Activated T-cell treated with anti-CD3 and anti-CD28 coated beads, Interleukin-2, amount 50 U/mL, for 24 hours (primary cell): ENCODE results near the gene MRTFA.
A peak's percentile ranks its signal among the peaks of the same experiment; 100 is the strongest.
"Not testable (repeated sequence)": the region's sequence is repeated elsewhere in the genome, so short reads cannot be mapped to it uniquely, and the experiment has no call there.

Experiments
- DNase-seq: peaks from one replicate; pipeline ENCODE4 v3.0.0-alpha.2; 2020
- H3K27ac Mint-ChIP-seq: 2 replicates; pipeline ENCODE4 v1.8.0; 2020; ENCODE audit warnings: mild to moderate bottlenecking, mixed read lengths
- H3K27me3 Mint-ChIP-seq: 2 replicates; pipeline ENCODE4 v1.8.0; 2020; ENCODE audit warnings: mixed read lengths
- H3K36me3 Mint-ChIP-seq: 2 replicates; pipeline ENCODE4 v1.8.0; 2020; ENCODE audit warnings: low read depth, mixed read lengths
- H3K4me1 Mint-ChIP-seq: 2 replicates; pipeline ENCODE4 v1.8.0; 2020; ENCODE audit warnings: low read depth, mixed read lengths
- H3K4me3 Mint-ChIP-seq: 2 replicates; pipeline ENCODE4 v1.8.0; 2020; ENCODE audit warnings: mild to moderate bottlenecking, moderate library complexity, mixed read lengths
- H3K9me3 Mint-ChIP-seq: 2 replicates; pipeline ENCODE4 v1.8.0; 2020; ENCODE audit warnings: mixed read lengths

The MRTFA gene

GRCh38 chr22:40603088-40603605, 33.4 kb downstream of the MRTFA start:
- no peak for DNase-seq
- Mint-ChIP-seq H3K27me3 (no peaks in the 10 kb centered on the region), H3K4me3 (no peak overlapping the region), H3K9me3 (no peaks in the 10 kb centered on the region), H3K4me1 (peaks cover 58% of the 10 kb centered on the region), H3K36me3 (no peaks in the 10 kb centered on the region), H3K27ac (peak overlapping the region; percentile 24)

- DNase-seq = no peak
- Mint-ChIP-seq H3K4me3 (no peak overlapping the region), H3K4me1 (peaks cover 59% of the 10 kb centered on the region), H3K27ac (no peak overlapping the region), H3K9me3 (no peaks in the 10 kb centered on the region), H3K27me3 (no peaks in the 10 kb centered on the region), H3K36me3 (no peaks in the 10 kb centered on the region)
Measured at GRCh38 chr22:40602231-40602630, 34.3 kb downstream of the MRTFA start.

DNA sequence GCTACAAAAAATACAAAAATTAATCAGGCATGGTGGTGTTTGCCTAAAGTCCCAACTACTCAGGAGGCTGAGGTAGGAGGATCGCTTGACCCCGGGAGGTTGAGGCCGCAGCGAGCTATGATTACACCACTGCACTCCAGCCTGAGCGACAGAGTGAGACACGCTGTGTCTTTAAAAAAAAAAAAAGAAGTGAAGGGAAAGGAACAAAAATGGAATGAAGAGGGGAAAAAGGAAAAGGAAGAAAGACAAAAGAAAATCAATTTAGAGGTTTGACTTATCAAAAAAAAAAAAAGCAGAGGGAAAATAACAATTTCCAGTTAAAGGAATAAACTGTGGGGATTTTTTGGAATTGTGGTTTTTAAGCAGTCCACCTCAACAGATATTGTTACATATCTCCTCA, 36.8 kb downstream of the MRTFA start:
- Mint-ChIP-seq H3K9me3 (no peaks in the 10 kb centered on the region), H3K4me1 (peaks cover 48% of the 10 kb centered on the region), H3K27ac (no peak overlapping the region), H3K36me3 (no peaks in the 10 kb centered on the region), H3K27me3 (no peaks in the 10 kb centered on the region), H3K4me3 (no peak overlapping the region)
- DNase-seq = no peak

DNA sequence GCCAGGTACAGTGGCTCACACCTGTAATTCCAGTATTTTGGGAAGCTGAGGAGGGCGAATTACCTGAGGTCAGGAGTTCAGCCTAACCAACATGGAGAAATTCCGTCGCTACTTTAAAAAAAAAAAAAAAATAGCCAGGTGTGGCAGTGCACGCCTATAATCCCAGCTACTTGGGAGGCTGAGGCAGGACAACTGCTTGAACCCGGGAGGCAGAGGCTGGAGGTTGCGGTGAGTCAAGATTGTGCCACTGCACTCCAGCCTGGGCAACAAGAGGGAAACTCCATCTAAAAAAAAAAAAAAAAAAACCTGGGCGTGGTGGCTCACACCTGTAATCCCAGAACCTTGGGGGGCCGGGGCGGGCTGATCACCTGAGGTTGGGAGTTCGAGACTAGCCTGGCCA, 37.8 kb downstream of the MRTFA start:
- peaks cover 56% of the 10 kb centered on the region for H3K4me1 Mint-ChIP-seq
- H3K36me3 Mint-ChIP-seq, H3K27me3 Mint-ChIP-seq, H3K9me3 Mint-ChIP-seq, DNase-seq, H3K4me3 Mint-ChIP-seq, H3K27ac Mint-ChIP-seq: not testable (repeated sequence)

DNA sequence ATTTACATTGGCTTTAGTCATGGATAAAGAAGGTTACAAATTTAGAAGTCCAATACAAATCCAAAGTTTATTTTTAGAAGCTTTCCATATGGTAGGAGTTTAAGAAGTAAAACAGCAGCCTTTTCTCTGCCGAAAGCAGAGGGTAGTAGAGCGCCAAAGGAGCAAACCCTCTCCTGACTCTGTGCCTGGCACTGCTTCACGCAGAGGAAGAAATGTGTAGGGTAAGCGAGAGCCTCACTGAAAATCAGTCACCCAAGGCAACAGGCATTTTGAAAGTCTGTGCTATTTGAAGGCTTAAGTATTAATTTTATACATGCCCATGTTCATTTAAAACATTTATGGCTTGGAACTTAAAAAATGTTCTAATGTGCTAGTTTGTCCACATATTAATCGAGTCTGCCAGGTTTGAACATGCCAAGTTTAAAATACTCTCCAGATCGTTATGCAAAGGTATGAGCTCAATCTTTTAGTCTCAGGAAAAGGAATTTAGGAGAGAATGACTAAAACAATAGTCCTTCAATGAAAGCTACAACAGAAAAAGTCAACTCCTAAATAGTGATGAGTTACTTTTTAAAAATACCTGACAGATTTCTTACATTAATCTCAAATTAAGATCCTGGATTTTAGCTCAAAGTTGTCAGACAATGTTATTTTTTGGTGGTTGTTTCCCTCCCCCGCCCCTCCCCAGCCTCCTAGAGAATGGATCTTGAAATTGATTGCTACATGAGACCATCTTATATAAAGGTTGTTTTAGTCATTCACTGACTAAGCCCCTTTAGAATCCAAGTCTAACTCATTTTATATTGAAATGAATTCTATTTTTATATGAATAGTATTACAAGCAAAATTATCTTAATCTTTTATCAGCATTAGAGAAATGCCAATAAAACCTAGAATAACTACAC, 38.7 kb downstream of the MRTFA start:
- no peak overlapping the region for H3K27ac Mint-ChIP-seq
- no peak for DNase-seq
- H3K27me3 Mint-ChIP-seq = no peaks in the 10 kb centered on the region
- peaks cover 58% of the 10 kb centered on the region for H3K4me1 Mint-ChIP-seq
- H3K4me3 Mint-ChIP-seq = no peak overlapping the region
- no peaks in the 10 kb centered on the region for H3K36me3 Mint-ChIP-seq
- H3K9me3 Mint-ChIP-seq = no peaks in the 10 kb centered on the region

DNA sequence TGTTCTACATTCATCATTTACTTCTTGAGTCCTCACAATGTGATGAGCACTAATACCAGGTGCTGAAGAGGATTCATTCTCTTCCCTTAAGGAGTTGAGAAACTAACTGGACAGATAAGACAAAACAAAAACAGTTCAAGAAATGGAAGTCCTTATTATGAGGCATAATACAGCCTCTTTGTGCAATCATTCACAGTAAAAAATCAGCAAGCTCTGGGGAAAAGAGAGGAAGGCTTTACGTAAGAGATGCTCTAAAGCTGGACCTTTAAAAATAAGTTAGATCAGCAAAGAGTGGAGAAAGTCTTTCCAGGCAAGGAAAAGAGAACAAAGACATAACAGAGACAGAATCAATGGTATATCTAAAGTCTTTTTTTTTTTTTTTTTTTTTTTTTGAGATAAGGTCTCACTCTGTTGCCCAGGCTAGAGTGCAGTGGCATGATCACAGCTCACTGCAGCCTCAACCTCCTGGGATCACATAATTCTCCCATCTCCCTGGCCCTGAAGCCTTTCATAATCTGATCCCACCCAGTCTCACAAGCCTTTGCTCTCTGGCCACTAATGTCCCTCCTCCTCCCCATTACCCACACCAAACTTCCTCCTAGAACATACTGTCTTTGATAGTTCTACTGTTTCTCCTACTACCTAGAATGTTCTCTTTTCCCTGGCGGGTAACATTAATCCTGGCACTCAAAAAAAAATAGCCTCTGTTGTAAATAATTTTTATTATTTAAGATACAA, 40.9 kb downstream of the MRTFA start:
- no peak for DNase-seq
- no peaks in the 10 kb centered on the region for H3K27me3 Mint-ChIP-seq
- H3K36me3 Mint-ChIP-seq = no peaks in the 10 kb centered on the region
- H3K27ac Mint-ChIP-seq = no peak overlapping the region
- no peaks in the 10 kb centered on the region for H3K9me3 Mint-ChIP-seq
- H3K4me1 Mint-ChIP-seq = peaks cover 51% of the 10 kb centered on the region
- no peak overlapping the region for H3K4me3 Mint-ChIP-seq

DNA sequence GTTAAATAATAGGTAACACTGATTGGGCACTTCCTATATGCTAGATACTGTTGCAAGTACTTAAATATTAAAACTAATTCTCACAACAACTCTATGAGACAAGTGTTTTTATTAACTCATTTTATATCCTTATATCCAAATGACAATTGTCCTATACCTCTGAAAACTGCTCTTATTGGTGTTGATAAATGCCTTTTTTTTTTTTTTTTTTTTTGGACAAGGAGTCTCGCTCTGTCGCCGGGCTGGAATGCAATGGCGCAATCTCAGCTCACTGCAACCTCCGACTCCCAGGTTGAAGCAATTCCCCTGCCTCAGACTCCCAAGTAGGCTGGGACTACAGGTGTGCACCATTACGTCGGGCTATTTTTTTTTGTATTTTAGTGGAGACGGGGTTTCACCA, 41.6 kb downstream of the MRTFA start:
- Mint-ChIP-seq H3K4me3 (no peak overlapping the region), H3K9me3 (no peaks in the 10 kb centered on the region), H3K36me3 (peaks cover 2% of the 10 kb centered on the region), H3K27ac (no peak overlapping the region), H3K4me1 (peaks cover 50% of the 10 kb centered on the region), H3K27me3 (no peaks in the 10 kb centered on the region)
- no peak for DNase-seq

GRCh38 chr22:40594346-40594745, 42.2 kb downstream of the MRTFA start:
- no peak for DNase-seq
- H3K4me3 Mint-ChIP-seq = no peak overlapping the region
- H3K27me3 Mint-ChIP-seq = no peaks in the 10 kb centered on the region
- peaks cover 5% of the 10 kb centered on the region for H3K36me3 Mint-ChIP-seq
- H3K27ac Mint-ChIP-seq = no peak overlapping the region
- H3K4me1 Mint-ChIP-seq = peaks cover 50% of the 10 kb centered on the region
- no peaks in the 10 kb centered on the region for H3K9me3 Mint-ChIP-seq

DNA sequence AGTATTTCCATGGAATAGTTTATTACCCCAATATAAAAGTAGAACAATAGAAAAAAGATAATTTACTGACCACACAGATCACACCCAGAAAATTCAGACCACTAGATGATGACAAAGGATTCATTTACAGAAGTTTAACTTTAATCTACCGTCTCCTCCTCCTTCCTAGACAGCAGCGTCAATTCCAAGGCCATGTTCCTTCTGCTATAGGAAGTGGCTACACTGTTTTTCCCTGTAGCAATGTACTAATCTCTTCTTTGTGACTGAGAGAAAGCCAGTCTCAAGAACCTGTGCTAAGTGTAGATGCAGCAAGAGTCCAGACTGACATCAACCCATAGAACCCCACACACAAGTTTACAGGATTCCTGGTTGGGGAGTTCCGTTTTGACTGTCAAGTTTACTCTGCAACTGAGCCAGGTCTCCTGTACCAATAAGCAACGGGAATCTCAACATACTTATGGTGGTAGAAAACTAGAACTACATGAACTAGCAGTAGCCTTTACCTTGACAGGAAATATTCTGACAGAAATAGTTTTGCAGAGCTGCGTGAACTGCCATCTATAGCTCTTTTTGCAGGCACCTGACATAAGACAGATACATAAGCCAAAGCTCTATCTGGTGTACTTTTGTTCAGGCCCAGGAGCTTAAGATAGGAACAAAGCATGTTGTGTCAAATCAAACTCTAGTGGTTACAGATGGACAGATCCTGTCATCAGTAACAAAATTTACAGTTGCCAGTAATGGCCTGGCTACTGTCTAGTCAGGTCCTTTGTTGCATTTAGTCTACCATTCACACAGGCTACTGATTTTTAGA, 42.9 kb downstream of the MRTFA start:
- Mint-ChIP-seq H3K27me3 (no peaks in the 10 kb centered on the region), H3K27ac (no peak overlapping the region), H3K9me3 (no peaks in the 10 kb centered on the region), H3K36me3 (peaks cover 11% of the 10 kb centered on the region), H3K4me1 (peaks cover 47% of the 10 kb centered on the region), H3K4me3 (no peak overlapping the region)
- no peak for DNase-seq

GRCh38 chr22:40592352-40593113, 44.0 kb downstream of the MRTFA start:
- DNase-seq = no peak
- Mint-ChIP-seq H3K9me3 (no peaks in the 10 kb centered on the region), H3K4me1 (peaks cover 41% of the 10 kb centered on the region), H3K27ac (peak overlapping the region; percentile 27), H3K36me3 (peaks cover 17% of the 10 kb centered on the region), H3K27me3 (no peaks in the 10 kb centered on the region), H3K4me3 (no peak overlapping the region)

DNA sequence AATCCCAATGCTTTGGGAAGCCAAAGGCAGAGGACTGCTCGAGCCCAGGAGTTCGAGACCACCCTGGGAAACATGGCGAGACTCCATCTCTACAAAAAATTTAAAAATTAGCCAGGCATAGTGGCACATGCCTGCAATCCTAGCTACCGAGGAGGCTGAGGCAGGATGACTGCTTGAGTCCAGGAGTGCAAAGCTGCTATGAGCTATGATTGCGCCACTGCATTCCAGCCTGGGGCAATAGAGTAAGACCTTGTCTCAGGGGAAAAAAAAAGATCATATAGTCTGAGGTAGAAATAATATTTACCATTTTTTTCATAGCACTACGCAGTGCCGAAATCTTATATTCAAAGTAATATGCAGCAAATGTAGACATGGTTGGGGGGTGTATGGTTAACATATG, 47.8 kb downstream of the MRTFA start:
- Mint-ChIP-seq H3K4me3 (no peak overlapping the region), H3K9me3 (no peaks in the 10 kb centered on the region), H3K36me3 (peaks cover 43% of the 10 kb centered on the region), H3K27ac (no peak overlapping the region), H3K27me3 (no peaks in the 10 kb centered on the region), H3K4me1 (peaks cover 27% of the 10 kb centered on the region)
- no peak for DNase-seq

- Mint-ChIP-seq H3K4me3 (no peak overlapping the region), H3K4me1 (peaks cover 27% of the 10 kb centered on the region), H3K27me3 (no peaks in the 10 kb centered on the region), H3K9me3 (no peaks in the 10 kb centered on the region), H3K27ac (no peak overlapping the region), H3K36me3 (peaks cover 45% of the 10 kb centered on the region)
- DNase-seq = no peak
Measured at GRCh38 chr22:40586781-40587180, 49.7 kb downstream of the MRTFA start.

DNA sequence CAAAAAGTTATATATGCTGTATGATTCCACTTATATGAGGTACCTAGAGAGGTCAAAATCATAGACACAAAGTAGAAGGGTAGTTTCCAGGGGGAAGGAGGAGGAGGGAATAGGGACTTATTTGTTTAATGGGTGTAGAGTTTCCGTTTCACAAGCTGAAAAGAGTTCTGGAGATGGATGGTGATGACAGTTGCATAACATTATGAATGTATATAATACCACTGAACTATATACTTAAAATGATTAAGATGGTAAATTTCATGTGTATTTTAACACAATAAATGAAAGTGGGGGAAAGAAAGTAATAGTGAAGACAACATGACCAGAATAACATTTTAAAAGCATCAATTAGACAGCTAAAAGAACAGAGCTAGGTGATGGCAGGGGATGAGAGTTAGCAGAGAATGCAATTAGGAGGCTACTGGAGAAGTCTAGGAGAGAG, 51.2 kb downstream of the MRTFA start:
- H3K4me1 Mint-ChIP-seq = peaks cover 26% of the 10 kb centered on the region

DNA sequence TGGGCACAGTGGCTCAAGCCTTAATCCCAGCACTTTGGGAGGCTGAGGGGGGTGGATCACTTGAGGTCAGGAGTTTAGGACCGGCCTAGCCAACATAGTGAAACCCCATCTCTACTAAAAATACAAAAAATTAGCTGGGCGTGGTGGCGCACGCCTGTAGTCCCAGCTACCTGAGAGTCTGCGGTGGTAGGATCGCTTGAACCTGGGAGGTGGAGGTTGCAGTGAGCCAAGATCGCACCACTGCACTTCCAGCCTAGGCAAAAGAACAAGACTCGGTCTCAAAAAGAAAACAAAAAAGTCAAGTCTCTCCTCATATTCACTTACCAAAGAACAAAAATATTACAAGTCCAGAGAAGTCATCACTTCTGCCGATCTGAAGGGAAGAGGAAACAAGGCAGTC, 51.8 kb downstream of the MRTFA start:
- not testable (repeated sequence) for H3K9me3 Mint-ChIP-seq, H3K27ac Mint-ChIP-seq, H3K27me3 Mint-ChIP-seq, DNase-seq, H3K4me3 Mint-ChIP-seq
- peaks cover 42% of the 10 kb centered on the region for H3K36me3 Mint-ChIP-seq
- peaks cover 26% of the 10 kb centered on the region for H3K4me1 Mint-ChIP-seq

More for the DNA sequence above, 51.2 kb downstream of the MRTFA start:
- H3K4me3 Mint-ChIP-seq = no peak overlapping the region
- H3K36me3 Mint-ChIP-seq = peaks cover 45% of the 10 kb centered on the region
- no peaks in the 10 kb centered on the region for H3K9me3 Mint-ChIP-seq
- no peaks in the 10 kb centered on the region for H3K27me3 Mint-ChIP-seq
- no peak overlapping the region for H3K27ac Mint-ChIP-seq
- DNase-seq = no peak
